GM20431 (cell line): Measurements from ENCODE around the gene IFNLR1.

Experiments used
- in situ Hi-C: fragments of 300-500 bp; cut with MseI, MboI; formaldehyde crosslinking; loops from one replicate; pipeline ENCODE4 v1.15.0; 2020; ENCODE audit warnings: low sequenced_read_pairs; ENCODE audit not compliant: unreplicated experiment

The IFNLR1 gene

GRCh38 chr1:24130385-24130784 is 56.7 kb downstream of the IFNLR1 start:
- in situ Hi-C loops, result no loop called here

- in situ Hi-C loops, result no loop called here
These were observed 59.2 kb downstream of the IFNLR1 start for GRCh38 chr1:24127801-24128363.

- in situ Hi-C loops, result no loop called here
These were observed 59.8 kb downstream of the IFNLR1 start for GRCh38 chr1:24127134-24127800.

- in situ Hi-C loops, result no loop called here
These were observed 60.4 kb downstream of the IFNLR1 start for GRCh38 chr1:24126672-24127023.

GRCh38 chr1:24126018-24126671 is 60.9 kb downstream of the IFNLR1 start:
- in situ Hi-C loops, result no loop called here

GRCh38 chr1:24125456-24125855 is 61.6 kb downstream of the IFNLR1 start:
- in situ Hi-C loops, result no loop called here

- in situ Hi-C loops, result no loop called here
These were observed 62.1 kb downstream of the IFNLR1 start for GRCh38 chr1:24124980-24125379.

- in situ Hi-C loops, result no loop called here
These were observed 63.5 kb downstream of the IFNLR1 start for GRCh38 chr1:24123611-24124010.

GRCh38 chr1:24122776-24123175 is 64.3 kb downstream of the IFNLR1 start:
- in situ Hi-C loops, result no loop called here

- in situ Hi-C loops, result no loop called here
These were observed 65.7 kb downstream of the IFNLR1 start for GRCh38 chr1:24121406-24121805.

GRCh38 chr1:24120965-24121364 is 66.1 kb downstream of the IFNLR1 start:
- in situ Hi-C loops, result no loop called here

GRCh38 chr1:24119859-24120756 is 67.0 kb downstream of the IFNLR1 start:
- in situ Hi-C loops, result no loop called here

- in situ Hi-C loops, result no loop called here
These were observed 67.6 kb downstream of the IFNLR1 start for GRCh38 chr1:24119489-24119858.

- in situ Hi-C loops, result no loop called here
These were observed 68.5 kb downstream of the IFNLR1 start for GRCh38 chr1:24118410-24119242.

GRCh38 chr1:24117722-24118409 is 69.2 kb downstream of the IFNLR1 start:
- in situ Hi-C loops, result no loop called here

GRCh38 chr1:24117132-24117531 is 70.0 kb downstream of the IFNLR1 start:
- in situ Hi-C loops, result no loop called here

GRCh38 chr1:24114753-24115152 is 72.3 kb downstream of the IFNLR1 start:
- in situ Hi-C loops, result no loop called here

- in situ Hi-C loops, result no loop called here
These were observed 73.5 kb downstream of the IFNLR1 start for GRCh38 chr1:24113641-24114033.

GRCh38 chr1:24111996-24112779 is 74.9 kb downstream of the IFNLR1 start, which contains the start of gene MYOM3:
Gene MYOM3 (minus strand): TSS chr1:24112135. CDS start chr1:24108636, 3,499 bp downstream.
- in situ Hi-C loops, result no loop called here
